PC-3 (cell line): ENCODE measurements around the gene TRPV5.

Experiments used
- CTCF ChIP-seq: fragments of 300-600 bp; sonication (generic); conservative IDR thresholded peaks from 2 replicates; pipeline ENCODE4 v1.5.1; 2017; ENCODE audit warnings: antibody characterized with exemption, low read depth, mild to moderate bottlenecking, low read length
- EZH2 ChIP-seq: fragments of 300-600 bp; sonication (generic); IDR thresholded peaks from one replicate; pipeline ENCODE4 v1.6.1; 2017; ENCODE audit warnings: antibody characterized with exemption, mild to moderate bottlenecking, low read length; ENCODE audit not compliant: unreplicated experiment

GRCh38 chr7:142879060-142879459, 54.5 kb downstream of the TRPV5 start:
- TF ChIP-seq CTCF (no peak), EZH2 (no peak)
